GM19395 (cell line): Measurements from ENCODE around the gene PYGL.
"Not testable (repeated sequence)": the region's sequence is repeated elsewhere in the genome, so short reads cannot be mapped to it uniquely, and the experiment has no call there.

Experiments
- ATAC-seq: cut with Tn5 transposase; IDR thresholded peaks from one replicate; pipeline ENCODE4 v1.9.1; 2021; ENCODE audit warnings: mild to moderate bottlenecking, moderate library complexity; ENCODE audit not compliant: unreplicated experiment

The PYGL gene

DNA sequence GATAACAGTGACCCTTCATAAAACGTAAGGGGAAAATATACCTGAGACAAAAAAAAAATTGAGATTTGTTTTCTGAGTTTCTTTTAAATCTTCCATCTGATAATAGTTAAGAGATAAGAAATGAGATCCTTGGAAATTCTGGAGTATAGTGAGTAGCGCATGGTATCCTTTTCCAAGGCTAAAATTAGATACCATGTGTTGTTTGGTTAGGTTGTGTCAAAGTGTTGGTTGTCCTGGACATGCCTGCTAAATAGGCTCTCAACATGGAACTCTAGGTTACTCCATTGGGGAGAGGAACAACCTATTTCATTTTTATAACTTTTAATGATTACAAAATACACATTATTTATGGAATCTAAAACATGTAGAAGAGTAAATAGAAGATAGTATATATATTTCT lies 14.8 kb downstream of the PYGL start:
- ATAC-seq = no peak

DNA sequence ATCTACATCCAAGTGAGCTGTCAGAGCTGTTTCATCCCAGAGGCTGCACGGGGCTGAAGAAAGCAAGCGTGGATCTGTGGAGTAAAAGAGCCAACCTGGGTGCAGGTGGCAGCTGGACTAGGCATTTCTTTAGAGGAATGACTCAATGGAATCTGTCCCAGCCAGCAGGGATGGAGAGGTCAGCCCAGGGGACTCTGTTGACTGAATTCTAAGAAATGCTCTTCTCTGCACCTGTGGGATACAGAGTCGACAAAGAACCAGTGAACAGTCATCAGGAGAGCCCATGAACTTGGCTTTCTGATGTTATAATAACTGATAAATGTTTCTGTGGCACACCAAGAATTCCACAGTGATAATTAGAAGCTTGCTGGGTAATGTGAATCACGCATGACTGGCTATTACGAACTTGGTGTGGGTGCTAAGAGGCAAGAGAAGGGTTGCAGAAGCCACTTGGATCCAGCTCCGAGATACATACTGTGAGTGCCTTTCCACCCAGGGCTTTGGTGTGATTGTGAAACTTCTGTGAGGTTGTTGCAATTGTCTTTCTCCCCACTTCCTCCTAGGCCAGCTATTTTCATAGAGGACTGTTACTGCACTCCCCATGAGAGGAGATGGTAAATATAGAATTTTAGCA lies 16.2 kb downstream of the PYGL start:
- no peak for ATAC-seq

DNA sequence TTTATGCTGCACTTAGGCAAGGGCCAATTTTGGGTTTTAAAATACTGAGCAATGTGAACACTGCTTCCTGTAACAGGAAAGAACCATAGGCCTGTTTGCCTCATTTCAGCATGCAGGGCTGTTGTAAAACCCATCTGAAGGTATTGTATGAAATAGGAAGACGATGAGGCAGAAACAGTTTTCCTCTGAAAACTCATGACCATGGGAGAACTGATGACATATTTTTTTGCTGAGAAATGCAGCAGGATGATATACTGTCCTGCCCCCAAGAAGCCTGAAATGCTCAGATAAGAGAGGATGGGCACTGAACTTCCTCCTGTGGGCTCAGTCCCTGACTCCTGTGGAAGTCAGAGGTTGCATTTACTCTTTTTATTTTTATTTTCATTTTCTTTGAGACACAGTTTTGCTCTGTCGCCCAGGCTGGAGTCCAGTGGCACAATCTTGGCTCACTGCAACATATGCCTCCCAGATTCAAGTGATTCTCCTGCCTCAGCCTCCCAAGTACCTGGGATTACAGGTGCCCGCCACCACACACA lies 17.4 kb downstream of the PYGL start:
- no peak for ATAC-seq

DNA sequence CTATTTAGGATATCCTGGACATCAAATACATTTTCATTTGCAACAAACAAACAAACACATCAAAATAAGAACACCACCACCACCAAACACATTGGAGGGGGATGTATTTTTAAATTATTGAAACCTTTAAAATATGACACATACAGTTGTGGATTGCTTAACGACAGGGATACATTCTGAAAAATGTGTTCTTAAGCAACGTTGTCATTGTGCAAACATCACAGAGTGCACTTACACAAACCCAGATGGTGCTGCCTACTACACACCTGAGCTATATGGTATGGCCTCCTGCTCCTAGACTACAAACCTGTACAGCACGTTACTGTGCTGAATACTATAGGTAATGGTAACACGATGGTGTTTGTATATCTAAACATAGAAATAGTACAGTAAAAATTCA lies 19.4 kb downstream of the PYGL start:
- no peak for ATAC-seq

DNA sequence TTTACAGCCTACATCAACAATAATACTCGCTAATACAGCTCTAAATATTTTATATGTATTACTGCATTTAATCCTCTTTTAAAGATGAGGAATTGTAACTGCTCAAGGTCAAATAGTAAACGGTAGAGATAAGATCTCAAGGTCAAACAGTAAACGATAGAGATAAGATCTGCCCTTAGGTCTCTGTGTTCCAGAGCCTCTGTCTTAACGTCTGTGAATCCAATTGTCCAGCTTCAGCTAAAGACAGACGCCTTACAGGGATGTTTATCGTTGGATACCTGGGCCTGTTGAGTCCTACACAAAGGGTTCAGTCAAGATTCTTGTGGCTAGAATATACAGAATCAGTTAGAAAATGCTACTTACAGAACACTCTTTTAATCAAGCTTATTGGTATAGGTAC lies 20.0 kb downstream of the PYGL start:
- ATAC-seq = no peak

DNA sequence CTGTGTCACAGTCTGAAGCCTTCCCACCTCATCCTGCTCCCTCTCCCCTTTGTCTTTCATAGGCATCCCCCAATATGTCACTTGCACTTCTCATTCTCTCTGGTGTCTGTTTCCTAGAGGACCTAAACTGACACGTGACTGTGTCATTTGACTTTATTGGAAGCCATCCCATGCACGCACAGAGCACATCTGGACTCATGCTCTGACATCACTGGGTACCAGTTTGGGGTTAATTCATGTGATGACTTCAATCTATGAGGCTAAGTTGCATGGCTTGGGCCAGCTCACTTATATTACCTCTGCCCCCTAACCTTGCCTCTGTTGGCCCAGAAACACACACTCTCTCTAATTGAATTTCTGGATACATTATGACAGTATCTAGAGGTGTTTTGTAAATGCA lies 21.5 kb downstream of the PYGL start:
- ATAC-seq = no peak

DNA sequence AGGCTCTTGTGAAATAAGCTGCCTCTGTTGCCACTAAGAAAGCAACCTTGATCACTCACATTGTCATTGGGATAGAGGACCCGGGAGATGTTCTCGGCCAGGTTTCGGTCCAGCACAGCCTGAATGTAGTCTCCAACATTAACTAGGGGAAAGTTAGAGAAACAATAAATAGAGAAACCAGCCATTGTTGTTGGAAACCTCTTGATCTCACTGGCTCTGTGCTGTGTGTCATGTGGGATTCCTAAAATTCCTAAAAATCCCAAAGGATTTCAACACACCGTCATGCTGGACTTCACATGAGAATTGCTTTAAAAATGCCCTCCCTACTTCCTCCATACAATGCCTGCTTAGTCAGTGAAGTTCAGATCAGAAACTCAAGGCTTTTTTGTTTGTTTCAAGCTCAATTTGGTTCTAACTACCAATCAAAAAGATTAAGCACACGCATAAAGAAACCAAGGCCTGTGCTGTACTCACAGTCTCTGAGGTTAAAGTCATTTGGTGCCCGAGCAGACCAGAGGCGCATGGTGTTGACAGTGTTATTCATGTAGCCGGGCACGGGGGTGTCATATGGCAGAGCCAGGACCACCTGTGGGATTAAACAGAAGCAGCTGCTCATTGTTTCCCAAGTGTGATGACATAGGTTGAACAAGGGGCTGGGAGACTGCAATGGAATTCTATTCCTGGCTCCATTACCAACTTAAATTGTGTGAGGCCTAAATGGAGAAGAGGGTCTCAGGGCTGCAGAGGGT lies 23.6 kb downstream of the PYGL start:
- no peak for ATAC-seq

DNA sequence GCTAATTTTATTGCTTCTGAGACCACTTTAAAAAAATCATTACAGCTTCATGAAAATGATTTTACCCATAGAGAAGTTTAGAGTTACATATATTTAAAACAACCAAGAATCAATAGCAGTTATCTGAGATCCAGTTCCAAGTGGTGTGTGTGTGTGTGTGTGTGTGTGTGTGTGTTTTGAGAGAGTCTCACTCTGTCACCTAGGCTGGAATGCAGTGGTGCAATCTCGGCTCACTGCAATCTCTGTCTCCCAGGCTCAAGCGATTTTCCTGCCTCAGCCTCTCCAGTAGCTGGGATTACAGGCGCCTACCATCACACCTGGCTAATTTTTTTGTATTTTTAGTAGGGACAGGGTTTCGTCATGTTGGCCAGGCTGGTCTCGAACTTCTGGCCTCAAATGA lies 24.8 kb downstream of the PYGL start:
- not testable (repeated sequence) for ATAC-seq

DNA sequence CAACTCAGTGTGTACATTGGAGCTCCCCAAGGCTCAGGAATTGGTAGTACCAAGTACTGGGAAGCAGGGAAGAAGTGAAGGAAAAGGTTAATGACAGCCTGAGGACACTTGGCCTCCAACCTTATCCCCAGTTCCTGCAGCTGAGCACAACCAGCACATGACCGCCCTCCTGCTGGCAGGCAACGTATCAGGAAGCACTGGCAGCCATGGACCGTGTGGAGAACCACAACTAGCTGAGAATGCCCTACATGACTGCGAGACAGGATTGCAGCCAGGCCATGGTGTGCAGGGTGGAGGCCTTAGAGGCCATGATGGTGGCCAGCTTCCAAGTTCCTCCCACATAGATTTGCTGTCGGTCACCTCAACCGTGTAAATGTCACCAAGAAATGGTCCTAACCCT lies 26.8 kb downstream of the PYGL start:
- ATAC-seq = no peak

DNA sequence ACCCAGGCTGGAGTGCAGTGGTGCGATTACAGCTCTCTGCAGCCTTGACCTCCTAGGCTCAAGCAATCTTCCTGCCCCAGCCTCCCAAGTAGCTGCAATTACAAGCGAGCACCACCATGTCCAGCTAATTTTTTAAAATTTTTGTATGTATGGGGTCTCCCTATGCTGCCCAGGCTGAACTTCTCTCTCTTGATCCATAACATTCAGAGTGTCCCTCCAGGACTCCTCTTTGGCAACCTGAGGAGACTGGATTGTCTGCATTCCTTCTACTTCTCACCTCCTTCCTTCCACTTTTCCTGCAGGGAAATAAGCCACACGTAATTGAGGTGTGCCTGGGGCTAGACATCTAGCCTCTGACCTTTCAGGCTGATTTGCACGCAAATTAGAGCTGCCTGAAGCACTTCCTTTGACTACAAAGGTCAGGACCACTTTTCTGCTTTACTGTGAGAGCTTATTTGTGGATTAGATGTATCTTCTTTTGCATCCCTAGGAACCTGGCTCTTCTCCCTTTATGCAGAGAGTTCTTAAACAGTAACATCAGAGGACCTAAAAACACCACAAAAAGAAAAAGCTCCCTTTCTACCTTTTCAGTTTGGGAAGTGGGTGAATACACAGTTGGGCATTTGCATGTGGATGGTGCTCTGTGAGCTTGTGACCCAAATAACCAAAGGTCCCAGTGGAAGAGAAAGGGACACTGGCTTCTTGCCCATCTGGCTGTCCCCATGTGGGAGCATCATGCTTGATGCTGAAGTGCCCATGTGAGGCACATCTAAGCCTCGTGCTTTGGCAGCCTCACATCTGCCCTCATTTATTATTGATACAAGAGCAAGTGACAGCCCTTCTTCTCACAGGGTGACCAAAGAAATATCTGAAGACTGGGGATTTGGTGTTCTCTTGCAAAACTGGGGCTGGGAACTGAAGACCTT lies 33.5 kb downstream of the PYGL start:
- no peak for ATAC-seq

DNA sequence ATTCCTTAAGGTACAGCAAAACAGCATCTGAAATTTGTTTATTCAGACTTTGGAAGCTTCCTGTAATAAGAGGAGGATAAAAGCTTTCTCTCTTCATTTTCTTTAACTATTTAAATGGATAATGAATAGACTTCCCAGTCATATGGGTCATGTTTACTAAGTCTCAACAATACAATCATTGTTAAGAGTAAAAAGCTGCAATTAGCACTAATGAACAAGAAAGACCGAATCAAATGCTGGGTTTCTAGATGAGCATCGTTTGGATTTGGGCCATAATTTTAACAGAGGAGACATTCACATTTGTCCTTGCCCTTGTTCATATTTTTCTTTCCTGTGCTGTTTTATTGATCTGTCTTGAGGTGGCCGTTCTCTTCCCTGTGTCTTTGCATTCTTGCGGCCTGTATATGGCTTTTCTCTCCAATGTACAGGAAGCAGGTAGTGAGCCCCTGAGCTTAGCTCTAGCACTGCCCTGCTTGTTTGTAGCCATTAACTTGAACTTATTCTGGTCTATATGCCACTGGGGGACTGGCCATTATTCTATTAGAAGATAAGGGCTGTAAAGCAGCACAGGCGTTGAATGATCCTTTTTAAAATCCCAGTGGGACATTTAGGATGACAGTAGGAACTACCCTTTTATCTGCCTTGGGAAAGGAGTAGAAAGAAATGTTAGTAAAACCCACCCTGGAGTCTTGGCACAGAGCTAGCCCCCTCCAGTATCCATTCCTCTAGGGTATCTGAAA lies 37.8 kb downstream of the PYGL start:
- no peak for ATAC-seq

DNA sequence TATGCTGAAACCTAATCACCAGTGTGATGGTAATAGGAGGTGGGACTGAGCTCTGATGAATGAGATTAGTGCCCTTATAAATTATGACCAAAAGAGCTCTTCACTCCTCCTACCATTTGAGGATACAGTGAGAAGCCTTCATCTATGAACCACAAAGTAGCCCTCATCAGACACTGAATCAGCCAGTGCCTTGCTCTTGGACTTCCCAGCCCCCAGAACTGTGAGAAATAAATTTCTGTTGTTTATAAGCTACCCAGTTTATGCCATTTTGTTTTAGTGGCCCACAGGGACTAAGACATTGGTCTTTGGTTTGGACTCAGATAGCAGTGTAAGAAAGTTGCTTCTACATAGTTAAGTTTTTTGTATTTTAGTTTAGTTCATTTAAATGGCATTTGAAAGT lies 39.6 kb downstream of the PYGL start:
- no peak for ATAC-seq

DNA sequence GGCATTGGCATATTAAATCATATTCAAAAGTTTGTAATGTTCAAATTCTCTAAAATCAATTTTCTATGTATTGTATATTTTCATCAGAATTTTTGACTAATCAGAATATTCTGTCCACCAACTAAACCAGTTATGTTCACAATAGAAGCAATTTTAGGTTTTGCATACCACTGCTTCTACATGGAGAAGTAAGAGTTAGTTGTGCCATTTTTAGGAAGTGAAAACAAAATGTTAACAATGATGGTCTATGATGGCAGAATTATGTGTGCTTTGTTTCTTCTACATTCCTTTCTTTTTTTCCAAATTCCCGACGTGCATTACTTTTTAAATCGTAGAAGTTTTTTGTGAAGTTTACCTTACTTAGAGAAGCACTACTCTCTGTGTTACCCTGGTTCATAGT lies 42.9 kb downstream of the PYGL start:
- ATAC-seq = no peak

DNA sequence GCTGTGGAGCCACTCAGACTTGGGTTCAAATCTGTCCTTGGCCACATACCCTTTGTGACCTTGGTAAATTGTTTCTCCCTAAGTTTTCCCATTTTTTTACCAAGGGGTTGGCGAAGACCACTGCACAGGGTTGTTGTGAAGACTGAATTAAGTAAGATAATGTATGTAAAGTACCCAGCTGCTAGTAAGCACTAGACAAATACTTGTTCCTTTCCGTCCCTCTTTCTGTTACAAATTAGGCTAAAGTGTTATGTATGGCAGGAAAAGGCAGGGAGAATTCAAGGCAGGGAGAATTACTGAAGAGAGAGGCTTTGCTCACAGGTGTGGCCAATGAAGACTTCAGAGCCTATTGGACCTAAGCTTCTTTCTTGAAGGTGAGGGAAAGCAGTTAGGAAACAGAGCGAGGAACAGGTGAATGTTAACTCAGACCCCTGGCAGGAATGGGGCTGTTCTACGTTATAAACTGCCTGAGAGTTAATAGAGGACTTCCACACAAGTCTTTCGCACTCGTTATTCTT lies 46.6 kb downstream of the PYGL start:
- ATAC-seq = no peak

DNA sequence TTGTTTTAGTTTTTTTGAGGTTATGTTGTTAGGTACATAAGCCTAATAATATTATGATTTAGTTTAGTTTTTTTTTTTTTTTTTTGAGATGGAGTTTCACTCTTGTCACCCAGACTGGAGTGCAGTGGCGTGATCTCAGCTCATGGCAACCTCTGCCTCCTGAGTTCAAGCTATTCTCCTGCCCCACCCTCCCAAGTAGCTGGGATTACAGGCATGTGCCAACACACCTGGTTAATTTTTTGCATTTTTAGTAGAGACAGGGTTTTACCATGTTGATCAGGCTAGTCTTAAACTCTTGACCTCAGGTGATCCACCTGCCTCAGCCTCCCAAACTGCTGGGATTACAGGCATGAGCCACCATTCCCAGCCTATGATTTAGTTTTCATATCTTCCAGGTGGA lies 47.3 kb downstream of the PYGL start:
- ATAC-seq = not testable (repeated sequence)

DNA sequence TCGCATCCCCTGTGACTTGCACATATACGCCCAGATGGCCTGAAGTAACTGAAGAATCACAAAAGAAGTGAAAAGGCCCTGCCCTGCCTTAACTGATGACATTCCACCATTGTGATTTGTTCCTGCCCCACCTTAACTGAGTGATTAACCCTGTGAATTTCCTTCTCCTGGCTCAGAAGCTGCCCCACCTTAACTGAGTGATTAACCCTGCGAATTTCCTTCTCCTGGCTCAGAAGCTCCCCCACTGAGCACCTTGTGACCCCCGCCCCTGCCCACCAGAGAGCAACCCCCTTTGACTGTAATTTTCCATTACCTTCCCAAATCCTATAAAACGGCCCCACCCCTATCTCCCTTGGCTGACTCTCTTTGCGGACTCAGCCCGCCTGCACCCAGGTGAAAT lies 47.9 kb downstream of the PYGL start:
- ATAC-seq = not testable (repeated sequence)

DNA sequence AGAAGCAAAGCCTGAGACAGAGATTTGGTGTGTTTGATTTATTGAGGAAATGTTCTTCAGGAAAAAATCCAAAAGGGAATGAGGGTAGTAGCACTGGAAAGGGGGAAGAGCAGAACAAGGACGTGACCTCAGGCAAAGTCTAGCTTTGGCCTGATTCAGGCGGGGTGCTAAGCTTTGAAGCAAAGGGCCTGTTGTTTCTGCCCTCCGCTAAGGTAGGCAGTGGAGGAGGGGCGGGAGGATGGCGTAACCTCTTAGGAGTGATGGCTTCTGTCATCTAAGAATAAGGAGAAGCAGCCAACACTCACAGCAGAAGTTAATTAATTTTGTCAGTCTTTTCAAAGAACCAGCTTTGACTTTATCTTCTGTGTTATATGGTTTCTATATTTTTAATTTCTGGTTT lies 52.0 kb downstream of the PYGL start:
- no peak for ATAC-seq

DNA sequence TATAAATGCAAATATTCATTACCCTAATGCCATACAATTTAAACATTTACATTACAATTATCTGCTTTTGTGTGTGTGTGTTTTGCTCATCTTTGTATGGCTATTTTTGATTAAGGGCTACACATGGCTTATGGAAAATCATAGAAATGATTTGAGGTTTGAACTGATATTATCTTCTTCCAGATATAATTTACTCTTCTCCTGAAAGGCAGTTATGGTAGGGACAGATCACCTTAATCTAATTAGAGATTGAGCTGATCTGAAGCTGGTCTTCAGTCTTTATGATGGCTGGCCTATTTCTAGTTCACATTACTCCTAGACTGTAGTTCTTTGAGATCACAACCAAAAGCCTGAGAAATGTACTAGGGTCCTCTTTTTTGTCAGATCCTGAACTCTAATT lies 56.8 kb downstream of the PYGL start:
- no peak for ATAC-seq

DNA sequence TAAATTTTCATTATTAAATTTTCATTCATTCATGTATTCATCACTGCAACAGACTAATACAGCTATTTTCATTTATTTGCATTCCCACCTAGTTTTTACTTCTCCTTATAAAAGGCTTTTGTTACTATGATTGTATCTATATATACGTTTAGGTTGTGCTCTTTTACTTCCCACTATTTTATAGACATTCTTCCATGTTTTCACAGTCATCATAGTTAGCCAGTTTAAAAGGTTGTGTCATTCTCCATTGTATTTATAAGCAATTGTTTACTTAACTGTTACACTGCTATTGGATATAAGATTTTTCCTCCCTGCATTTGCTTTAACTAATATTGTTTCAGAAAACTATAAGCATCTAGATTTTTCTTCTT lies 60.5 kb downstream of the PYGL start:
- ATAC-seq = no peak

DNA sequence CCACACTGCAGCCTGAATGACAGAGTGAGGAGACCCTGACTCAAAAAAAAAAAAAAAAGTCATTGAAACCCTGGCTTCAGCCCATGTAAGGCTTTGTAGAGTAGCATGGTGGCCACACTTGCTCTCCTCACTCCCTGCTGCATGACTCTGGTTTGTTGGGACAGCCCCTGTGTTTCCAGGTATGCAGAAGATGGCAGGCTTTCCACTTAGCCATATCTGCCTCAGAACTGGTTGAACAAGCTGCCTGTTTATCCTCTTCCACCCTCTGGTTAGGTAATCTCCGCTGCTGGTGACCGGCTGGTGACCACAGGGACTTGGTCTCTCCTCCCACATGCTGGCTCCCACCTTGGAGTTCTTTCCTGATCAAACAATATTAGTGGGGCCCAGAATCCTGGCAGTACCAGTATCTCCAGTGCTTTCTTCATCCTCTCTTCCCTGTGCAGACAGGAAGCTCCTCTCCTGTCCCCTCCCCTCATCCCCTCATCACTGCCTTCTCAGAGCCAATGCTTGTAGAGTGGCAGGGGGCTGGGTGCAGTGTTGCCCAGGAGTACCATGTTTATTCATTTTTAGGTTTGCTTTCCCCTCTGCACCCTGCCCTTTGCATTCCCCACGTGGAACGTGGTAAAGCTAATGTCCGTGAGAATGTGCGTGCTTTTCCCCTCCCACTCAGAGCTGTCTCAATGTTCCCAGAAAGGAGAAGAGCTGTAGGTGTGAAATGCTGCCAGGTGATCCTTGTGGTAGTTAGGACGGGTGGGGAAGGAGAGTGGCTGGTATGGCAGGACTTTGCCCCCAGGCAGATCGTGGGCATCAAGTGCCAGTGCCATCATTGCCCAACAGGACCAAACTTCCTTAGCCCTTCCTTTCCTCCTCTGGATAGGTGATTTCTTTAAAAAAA lies 61.1 kb downstream of the PYGL start:
- no peak for ATAC-seq
